Mammary epithelial cell (primary cell): ENCODE results near the gene SUCLA2.

Experiments used
- CTCF ChIP-seq, 2 donors: IDR thresholded peaks in 1 of 2; conservative IDR thresholded peaks in 1 of 2; 2 replicates each; pipeline ENCODE4 v1.5.1; 2011 to 2012; ENCODE audit warnings: inconsistent platforms in 2 of 2, low read length in 2 of 2, mild to moderate bottlenecking in 2 of 2, control low read depth in 1 of 2, low read depth in 1 of 2; ENCODE audit not compliant: insufficient read depth in 1 of 2; ENCODE audit errors: extremely low read depth in 1 of 2
- EZH2 ChIP-seq: IDR thresholded peaks from 2 replicates; pipeline ENCODE4 v1.6.1; 2012; ENCODE audit warnings: low read length, inconsistent platforms, borderline replicate concordance

GRCh38 chr13:47976325-47976724 lies 24.7 kb downstream of the SUCLA2 start:
- TF ChIP-seq CTCF (conservative IDR thresholded peaks at IDR 0.05 in 1 of 2, IDR thresholded peaks at IDR 0.05 in 1 of 2; ENCODE audit: extremely low read depth in 1 of 2, insufficient read depth in 1 of 2, low read depth in 1 of 2, low read length in 2 of 2) (no peak), EZH2 (no peak)
